ENCODE results near the gene GTF3A. TPM values are rescaled to one million over a fixed set of nuclear protein-coding genes. Genes with fewer than 3 reads are reported as not detected.
A peak's percentile ranks its signal among the peaks of the same experiment; 100 is the strongest.

GTF3A gene
- total and polyA plus RNA-seq, 9 of the 15 experiments (the other 6 are each of a cell fraction or from before 2014, with no cell fraction given), result 47.5 to 303 (median 174) TPM

DNA sequence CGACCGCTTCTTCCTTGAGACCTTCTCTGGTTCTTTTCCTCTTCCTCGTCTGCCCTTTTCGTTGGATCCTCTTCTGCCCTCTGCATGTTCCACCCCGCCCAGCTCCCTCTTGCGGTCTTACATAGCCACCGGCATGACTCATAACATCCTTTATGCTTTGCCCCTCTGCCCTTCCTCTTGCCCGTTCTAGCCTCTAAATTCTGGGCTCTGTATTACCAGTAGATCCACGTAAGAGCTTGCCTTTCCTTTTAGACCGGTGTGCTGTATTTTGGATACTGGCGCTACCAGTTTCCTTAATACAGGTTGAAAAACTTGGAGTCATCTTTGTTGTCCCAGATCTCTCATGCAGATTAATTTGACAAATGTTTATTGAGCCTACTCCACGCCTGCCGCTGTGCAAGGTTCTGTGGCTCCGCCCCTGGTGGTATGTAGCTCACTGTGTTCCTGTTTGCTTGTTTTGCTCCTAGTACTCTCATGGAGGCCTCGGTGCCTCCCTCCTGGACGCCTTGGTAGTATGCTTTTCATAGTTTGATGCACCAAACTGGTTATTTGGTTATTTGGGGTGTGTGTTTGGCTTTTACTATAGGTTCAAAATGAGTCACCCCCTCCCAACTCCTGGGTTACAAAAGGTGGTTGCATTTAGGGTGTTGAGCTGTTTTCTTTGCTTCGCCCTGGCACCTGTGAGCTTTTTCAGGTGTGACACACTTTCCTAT, 1.7 kb downstream of the GTF3A start (continued):
- TF ChIP-seq, protein P1, sequence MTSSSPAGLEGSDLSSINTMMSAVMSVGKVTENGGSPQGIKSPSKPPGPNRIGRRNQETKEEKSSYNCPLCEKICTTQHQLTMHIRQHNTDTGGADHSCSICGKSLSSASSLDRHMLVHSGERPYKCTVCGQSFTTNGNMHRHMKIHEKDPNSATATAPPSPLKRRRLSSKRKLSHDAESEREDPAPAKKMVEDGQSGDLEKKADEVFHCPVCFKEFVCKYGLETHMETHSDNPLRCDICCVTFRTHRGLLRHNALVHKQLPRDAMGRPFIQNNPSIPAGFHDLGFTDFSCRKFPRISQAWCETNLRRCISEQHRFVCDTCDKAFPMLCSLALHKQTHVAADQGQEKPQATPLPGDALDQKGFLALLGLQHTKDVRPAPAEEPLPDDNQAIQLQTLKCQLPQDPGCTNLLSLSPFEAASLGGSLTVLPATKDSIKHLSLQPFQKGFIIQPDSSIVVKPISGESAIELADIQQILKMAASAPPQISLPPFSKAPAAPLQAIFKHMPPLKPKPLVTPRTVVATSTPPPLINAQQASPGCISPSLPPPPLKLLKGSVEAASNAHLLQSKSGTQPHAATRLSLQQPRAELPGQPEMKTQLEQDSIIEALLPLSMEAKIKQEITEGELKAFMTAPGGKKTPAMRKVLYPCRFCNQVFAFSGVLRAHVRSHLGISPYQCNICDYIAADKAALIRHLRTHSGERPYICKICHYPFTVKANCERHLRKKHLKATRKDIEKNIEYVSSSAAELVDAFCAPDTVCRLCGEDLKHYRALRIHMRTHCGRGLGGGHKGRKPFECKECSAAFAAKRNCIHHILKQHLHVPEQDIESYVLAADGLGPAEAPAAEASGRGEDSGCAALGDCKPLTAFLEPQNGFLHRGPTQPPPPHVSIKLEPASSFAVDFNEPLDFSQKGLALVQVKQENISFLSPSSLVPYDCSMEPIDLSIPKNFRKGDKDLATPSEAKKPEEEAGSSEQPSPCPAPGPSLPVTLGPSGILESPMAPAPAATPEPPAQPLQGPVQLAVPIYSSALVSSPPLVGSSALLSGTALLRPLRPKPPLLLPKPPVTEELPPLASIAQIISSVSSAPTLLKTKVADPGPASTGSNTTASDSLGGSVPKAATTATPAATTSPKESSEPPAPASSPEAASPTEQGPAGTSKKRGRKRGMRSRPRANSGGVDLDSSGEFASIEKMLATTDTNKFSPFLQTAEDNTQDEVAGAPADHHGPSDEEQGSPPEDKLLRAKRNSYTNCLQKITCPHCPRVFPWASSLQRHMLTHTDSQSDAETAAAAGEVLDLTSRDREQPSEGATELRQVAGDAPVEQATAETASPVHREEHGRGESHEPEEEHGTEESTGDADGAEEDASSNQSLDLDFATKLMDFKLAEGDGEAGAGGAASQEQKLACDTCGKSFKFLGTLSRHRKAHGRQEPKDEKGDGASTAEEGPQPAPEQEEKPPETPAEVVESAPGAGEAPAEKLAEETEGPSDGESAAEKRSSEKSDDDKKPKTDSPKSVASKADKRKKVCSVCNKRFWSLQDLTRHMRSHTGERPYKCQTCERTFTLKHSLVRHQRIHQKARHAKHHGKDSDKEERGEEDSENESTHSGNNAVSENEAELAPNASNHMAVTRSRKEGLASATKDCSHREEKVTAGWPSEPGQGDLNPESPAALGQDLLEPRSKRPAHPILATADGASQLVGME (CRISPR knock-in tag; IDR thresholded peaks at IDR 0.05), result no peak
- TF ChIP-seq, protein P2, sequence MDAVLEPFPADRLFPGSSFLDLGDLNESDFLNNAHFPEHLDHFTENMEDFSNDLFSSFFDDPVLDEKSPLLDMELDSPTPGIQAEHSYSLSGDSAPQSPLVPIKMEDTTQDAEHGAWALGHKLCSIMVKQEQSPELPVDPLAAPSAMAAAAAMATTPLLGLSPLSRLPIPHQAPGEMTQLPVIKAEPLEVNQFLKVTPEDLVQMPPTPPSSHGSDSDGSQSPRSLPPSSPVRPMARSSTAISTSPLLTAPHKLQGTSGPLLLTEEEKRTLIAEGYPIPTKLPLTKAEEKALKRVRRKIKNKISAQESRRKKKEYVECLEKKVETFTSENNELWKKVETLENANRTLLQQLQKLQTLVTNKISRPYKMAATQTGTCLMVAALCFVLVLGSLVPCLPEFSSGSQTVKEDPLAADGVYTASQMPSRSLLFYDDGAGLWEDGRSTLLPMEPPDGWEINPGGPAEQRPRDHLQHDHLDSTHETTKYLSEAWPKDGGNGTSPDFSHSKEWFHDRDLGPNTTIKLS (IDR thresholded peaks at IDR 0.05; ENCODE audit: borderline replicate concordance, low read depth), result no peak
- no peak for TF ChIP-seq TAF15 (IDR thresholded peaks at IDR 0.05; ENCODE audit: low read depth, low read length)
- TF ChIP-seq SRSF7 (optimal IDR thresholded peaks at IDR 0.05; ENCODE audit: low read depth, low read length), result no peak
- no peak for TF ChIP-seq ZBTB34 (CRISPR knock-in tag; IDR thresholded peaks at IDR 0.05)
- no peak for TF ChIP-seq SRSF9 (IDR thresholded peaks at IDR 0.05; ENCODE audit: borderline replicate concordance, low read depth, low read length)
- peak; percentile 80 for TF ChIP-seq ARID1B (IDR thresholded peaks at IDR 0.05)
- no peak for TF ChIP-seq HMG20A (CRISPR knock-in tag; conservative IDR thresholded peaks at IDR 0.05)
- no peak for TF ChIP-seq ILK (tag; IDR thresholded peaks at IDR 0.05; ENCODE audit: borderline replicate concordance, low read depth)
- TF ChIP-seq ZNF766 (CRISPR knock-in tag; conservative IDR thresholded peaks at IDR 0.05), result no peak
- TF ChIP-seq SP1 (CRISPR knock-in tag; IDR thresholded peaks at IDR 0.05), result no peak
- peak; percentile 22; the same call in 1 of the 2 replicates for TF ChIP-seq CREM (IDR thresholded peaks at IDR 0.05; ENCODE audit: low read depth)
- TF ChIP-seq FOXP1 (CRISPR knock-in tag; IDR thresholded peaks at IDR 0.05), result no peak
- TF ChIP-seq FUS (optimal IDR thresholded peaks at IDR 0.05; ENCODE audit: low read depth, low read length), result no peak
- TF ChIP-seq CTCF (IDR thresholded peaks at IDR 0.05 in 2 of 3, conservative IDR thresholded peaks at IDR 0.05 in 1 of 3; ENCODE audit: insufficient read depth in 2 of 3, low read depth in 1 of 3, low read length in 3 of 3), result peak; percentile 41 to 54 (median 54); a peak in 5 of 6 replicates

Data from K562 (cell line).